Activated CD4-positive, CD25-positive, alpha-beta regulatory T cell (primary cell): Measurements from ENCODE around the gene SHROOM2.
A peak's percentile ranks its signal among the peaks of the same experiment; 100 is the strongest.

ENCODE experiments used
- DNase-seq, 4 experiments: peaks; one replicate each; lab custom pipeline; 2025; lab: John Stamatoyannopoulos, UW

SHROOM2 gene

DNA sequence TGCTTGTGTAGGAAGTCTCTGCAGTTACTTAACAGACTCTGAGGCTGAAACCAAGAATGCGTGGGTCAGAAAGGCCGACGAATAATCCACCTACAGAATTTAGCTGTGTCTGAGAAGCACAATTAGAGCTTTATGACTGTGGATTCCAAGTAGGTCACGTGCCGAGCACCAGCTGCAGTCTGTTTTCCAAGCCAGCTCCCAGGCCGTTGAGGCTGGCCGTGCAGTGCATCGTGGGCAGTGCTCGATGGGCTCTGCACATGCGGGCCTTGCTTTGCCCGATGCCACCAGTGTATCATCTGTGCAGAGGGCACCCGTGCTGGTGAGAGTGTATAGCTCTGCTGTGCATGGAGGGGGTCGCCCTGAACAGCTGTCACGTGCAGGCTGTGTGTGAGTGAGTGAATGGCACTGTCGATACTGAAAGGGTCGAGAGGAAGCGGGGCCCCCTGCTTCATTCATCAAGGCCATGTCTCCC is 113.4 kb downstream of the SHROOM2 start:
- no peak for DNase-seq

DNA sequence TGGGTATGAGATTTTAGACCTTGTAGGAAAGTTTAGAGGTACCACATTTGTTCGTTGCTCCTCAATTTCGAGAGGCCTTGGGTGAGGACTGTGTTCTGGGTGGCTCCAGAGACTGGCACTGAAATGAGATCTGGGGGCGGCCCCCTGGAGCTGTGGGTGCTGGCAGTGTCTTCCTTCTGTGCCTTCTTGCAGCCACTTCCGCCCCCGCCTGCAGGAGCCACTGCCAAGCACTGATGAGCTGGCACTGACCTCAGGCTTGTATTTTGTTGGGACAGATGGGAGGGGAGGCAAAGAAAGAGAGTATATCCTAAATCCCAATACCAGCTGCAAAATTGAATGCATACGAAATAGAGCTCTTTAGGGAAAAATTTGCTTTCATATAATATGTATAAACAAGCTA is 116.4 kb downstream of the SHROOM2 start:
- DNase-seq = no peak

GRCh38 chrX:9903146-9903545 is 116.9 kb downstream of the SHROOM2 start:
- no peak for DNase-seq

- DNase-seq = no peak
Observed at GRCh38 chrX:9905288-9905687, 119.1 kb downstream of the SHROOM2 start.

DNA sequence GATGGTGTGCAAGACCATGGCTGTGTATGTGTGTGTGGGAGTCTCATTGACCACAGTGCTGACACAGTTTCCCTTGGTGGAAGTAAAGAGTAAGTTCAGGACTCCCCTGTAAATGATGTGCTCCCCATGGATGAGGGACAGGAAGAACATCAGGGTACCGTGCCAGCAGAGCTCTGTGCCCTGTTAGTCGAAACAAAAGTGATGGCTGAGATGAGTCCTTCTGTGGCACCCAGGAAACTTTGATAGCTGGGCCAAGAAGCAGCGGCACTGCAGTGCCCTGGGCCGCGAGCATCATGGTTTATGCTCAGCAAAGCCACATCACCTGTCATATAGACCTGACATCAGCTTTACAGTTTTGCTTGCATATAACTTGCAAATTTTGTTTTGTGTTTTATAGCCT is 119.5 kb downstream of the SHROOM2 start:
- no peak for DNase-seq

- no peak for DNase-seq
Observed at GRCh38 chrX:9906919-9907318, 120.7 kb downstream of the SHROOM2 start.

DNA sequence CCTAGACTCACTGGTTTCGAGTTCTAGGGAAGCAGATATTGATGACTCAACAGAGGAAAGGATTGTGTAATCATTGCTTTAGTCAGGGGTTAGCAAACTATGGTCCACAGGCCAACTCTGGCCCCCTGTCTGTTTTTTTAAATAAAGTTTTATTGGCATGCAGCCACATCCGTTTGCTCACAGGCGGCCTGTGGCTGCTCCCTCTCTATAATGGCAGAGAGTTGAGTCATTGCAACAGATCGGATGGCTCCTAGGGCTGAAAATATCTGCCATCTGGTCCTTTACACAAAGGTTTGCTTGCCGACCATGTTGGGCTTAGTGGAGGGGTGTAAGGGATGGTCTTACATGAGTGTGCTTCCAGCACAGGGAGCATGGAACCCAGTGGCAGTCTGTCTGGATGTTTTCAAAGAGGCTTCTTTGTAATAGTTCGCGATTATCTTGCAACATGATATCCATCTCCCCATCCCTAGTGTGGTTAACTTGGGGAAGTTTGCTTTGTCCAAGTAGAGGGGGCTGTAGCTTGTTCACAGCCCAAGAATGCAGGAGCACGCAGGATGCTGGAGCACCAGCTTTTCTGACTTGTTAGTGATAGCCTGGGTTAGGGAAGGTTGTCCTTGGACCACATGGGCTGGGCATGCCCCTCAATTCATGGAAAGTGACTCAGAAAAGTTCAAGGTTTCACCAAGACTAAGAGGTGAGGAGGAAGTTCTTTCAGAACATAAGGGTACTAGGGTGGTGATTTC is 121.6 kb downstream of the SHROOM2 start:
- DNase-seq = no peak

DNA sequence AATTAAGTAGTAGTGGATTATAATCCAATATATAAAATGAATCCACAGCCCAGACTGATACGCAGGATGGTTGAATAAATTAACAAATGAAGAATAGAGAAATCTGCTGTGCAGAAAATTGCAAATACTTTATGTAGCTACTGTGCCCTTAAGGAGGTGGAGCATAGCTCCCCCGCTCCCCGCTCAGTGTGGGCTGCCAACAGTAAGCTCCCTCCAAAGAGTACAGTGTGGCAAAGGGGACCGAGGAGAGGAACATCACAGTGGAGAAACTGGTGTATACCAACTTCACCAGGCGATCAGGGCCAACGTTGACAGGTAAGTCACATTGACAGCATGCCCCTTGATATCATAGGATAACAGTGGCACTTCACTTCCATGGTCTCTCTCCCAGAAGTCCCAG is 123.0 kb downstream of the SHROOM2 start:
- DNase-seq = no peak

- DNase-seq = no peak
Observed at GRCh38 chrX:9911487-9911886, 125.3 kb downstream of the SHROOM2 start.

DNA sequence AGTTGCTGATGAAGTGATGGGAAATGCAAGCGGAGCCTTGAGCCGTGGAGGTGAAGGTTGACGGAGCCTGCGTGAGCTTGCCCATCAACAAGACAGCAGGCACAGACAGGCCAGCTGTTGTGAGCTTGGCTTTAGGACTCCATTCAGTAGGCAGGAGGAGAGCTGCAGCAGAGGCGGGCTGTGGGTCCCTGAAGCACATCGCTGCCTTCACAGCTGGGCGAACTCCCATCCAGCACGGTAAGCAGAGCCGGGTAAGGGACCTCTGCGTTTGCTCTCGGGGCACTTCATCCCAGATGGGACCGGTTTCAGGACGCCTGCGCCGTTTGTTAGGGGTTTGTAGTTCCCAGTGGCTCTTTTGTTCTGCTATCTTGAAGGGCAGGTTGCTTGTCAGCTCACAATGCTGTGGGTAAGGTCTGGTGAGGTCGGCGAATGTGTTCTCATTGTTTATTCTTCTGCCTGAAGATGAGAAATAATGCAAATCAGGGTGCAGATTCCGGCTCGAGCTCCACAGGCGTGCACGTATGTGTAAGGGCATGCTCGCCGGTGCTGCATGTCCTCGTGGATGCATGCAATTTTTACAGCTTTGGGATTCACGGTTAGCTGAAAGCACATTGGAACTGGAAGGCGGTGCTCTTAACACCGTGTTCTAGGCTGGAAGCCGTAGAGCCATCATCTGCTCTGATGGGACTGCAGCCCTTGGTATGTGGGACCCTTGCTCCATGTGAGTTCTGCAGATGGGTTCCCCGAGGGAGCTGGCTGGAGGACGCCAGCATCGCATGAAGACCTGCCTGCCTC is 126.3 kb downstream of the SHROOM2 start:
- DNase-seq = no peak

DNA sequence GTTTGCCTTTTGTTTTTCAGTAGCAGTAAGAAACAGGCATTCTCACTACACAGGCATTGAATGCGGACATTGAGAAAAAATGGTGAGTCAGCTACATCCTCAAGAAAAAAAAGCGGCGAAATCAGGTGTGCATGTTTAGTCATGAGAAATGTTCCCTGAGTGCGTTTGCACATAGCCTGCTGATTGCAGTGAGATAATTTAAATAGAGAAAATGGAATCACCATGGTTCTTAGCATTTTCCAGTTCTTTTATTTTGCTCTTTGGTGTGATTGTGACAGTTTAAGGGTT is 126.9 kb downstream of the SHROOM2 start:
- no peak for DNase-seq

GRCh38 chrX:9917861-9918260 is 131.6 kb downstream of the SHROOM2 start:
- DNase-seq = no peak

DNA sequence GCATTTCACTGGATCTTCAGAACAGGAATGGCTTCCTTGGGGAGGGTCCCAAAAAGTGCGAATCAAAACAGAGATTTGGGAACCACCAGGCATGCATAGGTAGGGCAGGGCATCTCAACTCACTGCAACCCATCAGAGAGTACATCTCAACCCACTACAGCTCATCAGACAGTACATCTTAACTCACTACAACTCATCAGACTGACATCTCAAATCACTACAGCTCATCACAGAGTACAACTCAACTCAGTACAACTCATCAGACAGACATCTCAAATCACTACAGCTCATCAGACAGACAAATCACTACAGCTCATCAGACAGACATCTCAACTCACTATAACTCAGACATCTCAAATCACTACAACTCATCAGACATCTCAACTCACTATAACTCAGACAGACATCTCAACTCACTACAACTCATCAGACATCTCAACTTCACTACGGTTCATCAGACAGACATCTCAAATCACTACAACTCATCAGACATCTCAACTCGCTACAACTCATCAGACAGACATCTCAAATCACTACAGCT is 133.5 kb downstream of the SHROOM2 start:
- no peak for DNase-seq

DNA sequence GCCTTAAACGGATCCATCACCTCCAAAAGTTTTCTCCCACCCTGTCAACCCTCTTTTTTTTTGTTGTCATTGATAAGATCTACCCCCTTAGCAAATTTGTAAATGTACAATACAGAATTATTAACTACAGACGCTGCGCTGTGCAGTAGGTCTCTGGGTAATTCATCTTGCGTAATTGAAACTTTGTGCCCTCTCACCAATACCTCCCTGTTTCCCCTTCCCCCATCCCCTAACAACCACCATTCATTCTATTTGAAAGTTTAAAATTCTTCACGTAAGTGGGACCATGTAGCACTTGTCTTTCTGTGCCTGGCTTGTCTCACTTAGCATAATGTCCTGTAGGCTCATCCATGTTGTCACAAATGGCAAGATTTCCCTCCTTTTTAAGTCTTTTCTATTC is 135.2 kb downstream of the SHROOM2 start:
- no peak for DNase-seq

DNA sequence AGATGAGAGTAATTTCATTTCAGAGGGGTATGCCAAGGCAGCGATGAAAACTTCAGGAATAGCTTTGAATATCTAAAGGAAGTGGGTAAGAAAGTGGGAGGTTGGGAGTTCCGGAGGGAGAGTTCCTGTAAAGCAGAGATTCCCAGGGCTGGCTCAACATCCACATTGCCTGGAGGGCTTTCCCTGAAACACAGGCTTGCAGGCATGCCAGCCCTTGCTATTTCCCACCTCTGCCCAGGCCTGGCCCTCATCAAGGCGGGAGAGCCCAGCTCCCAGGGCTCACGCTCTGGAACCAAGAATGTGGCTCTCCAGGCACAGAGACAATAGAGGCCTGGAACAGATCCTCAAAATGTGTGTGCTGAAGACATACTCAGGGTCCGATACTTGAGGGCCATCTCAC is 137.1 kb downstream of the SHROOM2 start:
- no peak for DNase-seq

GRCh38 chrX:9926002-9926401 is 139.8 kb downstream of the SHROOM2 start:
- no peak for DNase-seq

DNA sequence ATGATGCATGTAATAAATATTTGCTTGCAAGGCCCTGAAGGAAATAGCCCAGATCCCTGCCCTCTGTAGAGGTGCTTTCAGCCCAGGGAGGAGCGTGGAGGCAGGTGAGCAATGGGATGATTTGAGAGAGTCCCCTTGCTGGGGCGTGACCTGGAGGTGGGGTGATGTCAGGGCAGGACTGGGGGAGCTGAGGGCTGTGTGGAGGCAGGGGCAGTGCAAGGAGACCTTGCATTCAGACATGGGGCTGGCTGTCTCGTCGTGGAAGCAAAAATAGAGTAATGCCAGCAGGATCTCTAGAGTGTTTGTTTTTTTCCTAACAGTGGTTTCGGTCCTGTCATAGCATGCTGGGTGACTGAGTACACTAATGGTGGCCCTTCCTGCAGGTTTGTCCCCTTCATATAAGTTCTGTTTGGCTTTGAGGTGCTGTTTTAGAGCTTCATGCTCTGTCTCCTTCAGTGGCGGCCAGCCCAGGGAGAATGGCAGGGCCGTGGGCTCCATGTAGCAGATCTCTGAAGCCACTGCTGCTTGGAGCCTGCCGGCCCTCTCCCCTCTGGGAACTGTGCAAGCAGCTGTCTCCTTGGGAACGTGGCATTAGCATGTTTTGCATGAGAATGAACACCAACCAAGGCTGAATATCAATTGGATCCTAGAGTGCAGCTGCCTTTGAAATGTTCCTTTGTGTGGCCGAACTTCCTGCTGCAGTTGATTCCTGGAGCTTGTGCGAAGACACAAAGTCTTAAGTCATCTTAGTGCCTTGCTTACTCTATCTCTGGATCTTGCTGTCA is 141.7 kb downstream of the SHROOM2 start:
- no peak for DNase-seq

- no peak for DNase-seq
Observed at GRCh38 chrX:9935436-9935835, 149.2 kb downstream of the SHROOM2 start.

GRCh38 chrX:9937761-9938160 is 151.5 kb downstream of the SHROOM2 start:
- no peak for DNase-seq

GRCh38 chrX:9938516-9938915 is 152.3 kb downstream of the SHROOM2 start:
- no peak for DNase-seq

DNA sequence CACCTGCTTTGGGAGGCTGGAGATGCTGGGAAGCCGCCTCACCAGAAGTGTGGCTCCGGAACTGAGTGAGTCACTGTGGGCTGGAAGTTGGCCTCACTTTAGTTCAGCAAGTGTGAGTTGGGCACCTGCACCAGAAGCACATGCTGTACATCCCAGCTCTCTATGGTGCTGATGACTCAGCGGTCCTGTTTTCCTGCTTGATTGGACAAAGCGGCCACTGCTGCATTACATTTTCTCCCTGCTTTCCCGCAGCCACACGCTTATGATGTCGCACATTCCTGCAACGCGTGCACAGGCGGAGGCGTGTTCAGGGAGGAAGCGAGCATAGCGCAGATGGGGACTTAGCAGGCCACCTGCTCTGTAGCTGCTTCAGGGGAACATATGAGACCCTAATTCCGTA is 154.2 kb downstream of the SHROOM2 start:
- DNase-seq = no peak

- peak in 3 of 4 experiments; percentile 1 to 26 (median 24) for DNase-seq
Observed at GRCh38 chrX:9942086-9942485, 155.9 kb downstream of the SHROOM2 start.

GRCh38 chrX:9943420-9943819 is 157.2 kb downstream of the SHROOM2 start:
- no peak for DNase-seq
